ENCODE data around the gene LYRM4. TPM values are rescaled to one million over a fixed set of nuclear protein-coding genes. Genes with fewer than 3 reads are reported as not detected.
A peak's percentile ranks its signal among the peaks of the same experiment; 100 is the strongest.

The LYRM4 gene
- total RNA-seq, 1 donor, result 21.3 TPM

GRCh38 chr6:5151360-5151954 lies 109.3 kb downstream of the LYRM4 start:
- DNase-seq (ENCODE audit: low read depth in 2 of 3, low spot score in 2 of 3), result no peak

GRCh38 chr6:5150551-5151075 lies 110.1 kb downstream of the LYRM4 start:
- no peak for DNase-seq (ENCODE audit: low read depth in 2 of 3, low spot score in 2 of 3)

GRCh38 chr6:5149891-5150290 lies 110.9 kb downstream of the LYRM4 start:
- no peak for DNase-seq (ENCODE audit: low read depth in 2 of 3, low spot score in 2 of 3)

- DNase-seq (ENCODE audit: low read depth in 2 of 3, low spot score in 2 of 3), result no peak
Observed at GRCh38 chr6:5149159-5149704, 111.5 kb downstream of the LYRM4 start.

- DNase-seq (ENCODE audit: low read depth in 2 of 3, low spot score in 2 of 3), result no peak
Observed at GRCh38 chr6:5146398-5146797, 114.4 kb downstream of the LYRM4 start.

- DNase-seq (ENCODE audit: low read depth in 2 of 3, low spot score in 2 of 3), result peak; percentile 67 to 89 (median 77)
Observed at GRCh38 chr6:5143634-5144311, 117.0 kb downstream of the LYRM4 start.

GRCh38 chr6:5142915-5143314 lies 117.8 kb downstream of the LYRM4 start:
- DNase-seq (ENCODE audit: low read depth in 2 of 3, low spot score in 2 of 3), result no peak

GRCh38 chr6:5142131-5142530 lies 118.6 kb downstream of the LYRM4 start:
- no peak for DNase-seq (ENCODE audit: low read depth in 2 of 3, low spot score in 2 of 3)

GRCh38 chr6:5141046-5141445 lies 119.7 kb downstream of the LYRM4 start:
- DNase-seq (ENCODE audit: low read depth in 2 of 3, low spot score in 2 of 3), result no peak

GRCh38 chr6:5139828-5140771 lies 120.7 kb downstream of the LYRM4 start:
- no peak for DNase-seq (ENCODE audit: low read depth in 2 of 3, low spot score in 2 of 3)

- no peak for DNase-seq (ENCODE audit: low read depth in 2 of 3, low spot score in 2 of 3)
Observed at GRCh38 chr6:5138995-5139827, 121.5 kb downstream of the LYRM4 start.

GRCh38 chr6:5136851-5137250 lies 123.9 kb downstream of the LYRM4 start:
- no peak for DNase-seq (ENCODE audit: low read depth in 2 of 3, low spot score in 2 of 3)

GRCh38 chr6:5135788-5136376 lies 124.9 kb downstream of the LYRM4 start:
- peak in 2 of 3 donors; percentile 22 to 50 for DNase-seq (ENCODE audit: low read depth in 2 of 3, low spot score in 2 of 3)

GRCh38 chr6:5133943-5134342 lies 126.8 kb downstream of the LYRM4 start:
- DNase-seq (ENCODE audit: low read depth in 2 of 3, low spot score in 2 of 3), result no peak

GRCh38 chr6:5132731-5133130 lies 128.0 kb downstream of the LYRM4 start:
- DNase-seq (ENCODE audit: low read depth in 2 of 3, low spot score in 2 of 3), result peak in 1 of 3 donors; percentile 36

GRCh38 chr6:5130135-5130866 lies 130.4 kb downstream of the LYRM4 start:
- no peak for DNase-seq (ENCODE audit: low read depth in 2 of 3, low spot score in 2 of 3)

- DNase-seq (ENCODE audit: low read depth in 2 of 3, low spot score in 2 of 3), result peak in 1 of 3 donors; percentile 13
Observed at GRCh38 chr6:5128351-5128750, 132.4 kb downstream of the LYRM4 start.

- DNase-seq (ENCODE audit: low read depth in 2 of 3, low spot score in 2 of 3), result no peak
Observed at GRCh38 chr6:5127106-5127687, 133.6 kb downstream of the LYRM4 start.

GRCh38 chr6:5126214-5126613 lies 134.5 kb downstream of the LYRM4 start:
- DNase-seq (ENCODE audit: low read depth in 2 of 3, low spot score in 2 of 3), result no peak
